ENCODE measurements around the gene CHURC1. TPM values are rescaled to one million over a fixed set of nuclear protein-coding genes. Genes with fewer than 3 reads are reported as not detected.

Gene CHURC1
- total and polyA plus RNA-seq, 2 of the 13 experiments (the other 11 are each of a cell fraction or from before 2014, with no cell fraction given): 41.1 to 74.4 TPM

DNA sequence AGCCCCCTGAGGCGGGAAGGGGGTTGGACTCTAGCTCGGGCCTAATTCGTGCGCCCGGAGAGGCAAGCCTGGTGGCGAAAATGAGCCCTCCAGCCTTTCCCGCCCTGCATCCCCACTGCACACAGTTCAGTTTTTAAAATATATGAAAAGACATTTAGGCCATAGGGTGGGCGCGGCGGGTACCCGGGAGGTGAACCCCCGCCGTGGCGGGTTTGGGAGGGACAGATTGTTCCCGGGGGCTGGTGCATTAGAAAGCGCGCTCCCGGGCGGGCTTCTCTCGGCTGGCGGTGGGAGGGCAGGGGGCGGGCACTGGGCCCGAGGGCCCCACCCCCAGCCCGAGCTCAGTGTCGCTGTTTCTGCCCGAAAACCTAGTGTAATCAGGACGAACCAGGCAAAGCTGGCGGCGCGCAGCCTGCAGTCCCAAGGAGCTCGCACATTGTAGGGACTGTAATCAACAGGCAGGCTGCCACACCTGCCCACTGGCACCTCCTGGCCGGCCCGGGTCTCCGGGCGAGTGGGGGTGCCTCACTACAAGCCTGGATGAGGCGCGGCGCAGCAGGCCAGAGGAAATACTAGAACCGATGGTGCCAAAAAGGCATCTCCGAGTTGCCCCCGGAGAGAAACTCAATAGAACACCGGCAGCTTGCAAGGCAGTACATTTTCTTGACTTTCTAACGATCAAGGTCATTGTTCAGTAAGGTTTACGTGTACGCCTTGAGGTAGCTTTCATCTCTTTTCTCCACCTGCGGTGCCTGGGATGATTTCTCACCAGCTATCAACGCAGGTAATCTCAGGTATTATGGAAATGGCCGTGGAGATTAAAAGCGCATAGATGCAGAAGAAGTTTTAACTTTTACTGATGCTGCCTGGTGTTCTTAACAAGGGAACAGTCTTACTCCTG, 33.8 kb upstream of the CHURC1 start:
- no peak for DNase-seq (ENCODE audit: low spot score)
- FAIRE-seq: no peak
- H3K9me3 ChIP-seq (ENCODE audit: low read length): no peaks in the 10 kb centered on the region
- no peaks in the 10 kb centered on the region for H4K20me1 ChIP-seq (ENCODE audit: insufficient read depth, low read length)
- H3K27ac ChIP-seq (ENCODE audit: extremely low read length, insufficient read depth, low read length): no peak overlapping the region
- peaks cover 9 to 47% of the 10 kb centered on the region in 2 experiments for H3K27me3 ChIP-seq (ENCODE audit: control insufficient read depth in 1 of 2, insufficient read depth in 2 of 2, low read length in 2 of 2)
- 6% methylated on average over 28 of the region's 49 CpGs for WGBS (ENCODE audit: low lambda C conversion rate)
- BruUV-seq (replicated peaks): no TSS peak
- ChIA-PET POLR2A (no interaction called here), CTCF (ENCODE audit: low intra/inter-chr PET ratio, low total read pairs) (no interaction called here)
- H3K9ac ChIP-seq (ENCODE audit: insufficient read depth, low read depth, low read length): no peak overlapping the region
- ATAC-seq: peak; percentile 86
- no peaks in the 10 kb centered on the region for H3K36me3 ChIP-seq (replicated peaks in 1 of 2; ENCODE audit: control insufficient read depth in 1 of 2, insufficient read depth in 2 of 2, low read length in 2 of 2)
- in situ Hi-C loops (cut with HindIII; ENCODE audit: extremely low pct_ligation_motif_present, low pct_unique_long_range_greater_than_20kb): loop anchor here (25.0 kb wide), 1 partner anchor 218 kb away; no protein-coding TSS in a partner anchor
- no peak overlapping the region for H2AFZ ChIP-seq (ENCODE audit: low read length)
- TF ChIP-seq CBX2 (IDR thresholded peaks at IDR 0.05; ENCODE audit: low read depth, low read length) (no peak), CBX2 (CRISPR knock-in tag; IDR thresholded peaks at IDR 0.05; ENCODE audit: low read depth) (peak; percentile 35; the same call in 1 of the 2 replicates), ZNF563 (CRISPR knock-in tag; IDR thresholded peaks at IDR 0.05) (0 out of 2 replicates have a peak, but pooled peaks have one; percentile 23), HNRNPLL (IDR thresholded peaks at IDR 0.05; ENCODE audit: low read depth, low read length, poor library complexity, severe bottlenecking) (peak; percentile 37), TGIF2 (CRISPR knock-in tag; IDR thresholded peaks at IDR 0.05) (no peak), EED (CRISPR knock-in tag; IDR thresholded peaks at IDR 0.05) (no peak)
- TF ChIP-seq, protein P1, sequence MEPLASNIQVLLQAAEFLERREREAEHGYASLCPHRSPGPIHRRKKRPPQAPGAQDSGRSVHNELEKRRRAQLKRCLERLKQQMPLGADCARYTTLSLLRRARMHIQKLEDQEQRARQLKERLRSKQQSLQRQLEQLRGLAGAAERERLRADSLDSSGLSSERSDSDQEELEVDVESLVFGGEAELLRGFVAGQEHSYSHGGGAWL (CRISPR knock-in tag; IDR thresholded peaks at IDR 0.05): 0 out of 2 replicates have a peak, but pooled peaks have one; percentile 29
- TF ChIP-seq, protein P2, sequence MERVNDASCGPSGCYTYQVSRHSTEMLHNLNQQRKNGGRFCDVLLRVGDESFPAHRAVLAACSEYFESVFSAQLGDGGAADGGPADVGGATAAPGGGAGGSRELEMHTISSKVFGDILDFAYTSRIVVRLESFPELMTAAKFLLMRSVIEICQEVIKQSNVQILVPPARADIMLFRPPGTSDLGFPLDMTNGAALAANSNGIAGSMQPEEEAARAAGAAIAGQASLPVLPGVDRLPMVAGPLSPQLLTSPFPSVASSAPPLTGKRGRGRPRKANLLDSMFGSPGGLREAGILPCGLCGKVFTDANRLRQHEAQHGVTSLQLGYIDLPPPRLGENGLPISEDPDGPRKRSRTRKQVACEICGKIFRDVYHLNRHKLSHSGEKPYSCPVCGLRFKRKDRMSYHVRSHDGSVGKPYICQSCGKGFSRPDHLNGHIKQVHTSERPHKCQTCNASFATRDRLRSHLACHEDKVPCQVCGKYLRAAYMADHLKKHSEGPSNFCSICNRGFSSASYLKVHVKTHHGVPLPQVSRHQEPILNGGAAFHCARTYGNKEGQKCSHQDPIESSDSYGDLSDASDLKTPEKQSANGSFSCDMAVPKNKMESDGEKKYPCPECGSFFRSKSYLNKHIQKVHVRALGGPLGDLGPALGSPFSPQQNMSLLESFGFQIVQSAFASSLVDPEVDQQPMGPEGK (CRISPR knock-in tag; IDR thresholded peaks at IDR 0.05): no peak
- TF ChIP-seq, protein P3, sequence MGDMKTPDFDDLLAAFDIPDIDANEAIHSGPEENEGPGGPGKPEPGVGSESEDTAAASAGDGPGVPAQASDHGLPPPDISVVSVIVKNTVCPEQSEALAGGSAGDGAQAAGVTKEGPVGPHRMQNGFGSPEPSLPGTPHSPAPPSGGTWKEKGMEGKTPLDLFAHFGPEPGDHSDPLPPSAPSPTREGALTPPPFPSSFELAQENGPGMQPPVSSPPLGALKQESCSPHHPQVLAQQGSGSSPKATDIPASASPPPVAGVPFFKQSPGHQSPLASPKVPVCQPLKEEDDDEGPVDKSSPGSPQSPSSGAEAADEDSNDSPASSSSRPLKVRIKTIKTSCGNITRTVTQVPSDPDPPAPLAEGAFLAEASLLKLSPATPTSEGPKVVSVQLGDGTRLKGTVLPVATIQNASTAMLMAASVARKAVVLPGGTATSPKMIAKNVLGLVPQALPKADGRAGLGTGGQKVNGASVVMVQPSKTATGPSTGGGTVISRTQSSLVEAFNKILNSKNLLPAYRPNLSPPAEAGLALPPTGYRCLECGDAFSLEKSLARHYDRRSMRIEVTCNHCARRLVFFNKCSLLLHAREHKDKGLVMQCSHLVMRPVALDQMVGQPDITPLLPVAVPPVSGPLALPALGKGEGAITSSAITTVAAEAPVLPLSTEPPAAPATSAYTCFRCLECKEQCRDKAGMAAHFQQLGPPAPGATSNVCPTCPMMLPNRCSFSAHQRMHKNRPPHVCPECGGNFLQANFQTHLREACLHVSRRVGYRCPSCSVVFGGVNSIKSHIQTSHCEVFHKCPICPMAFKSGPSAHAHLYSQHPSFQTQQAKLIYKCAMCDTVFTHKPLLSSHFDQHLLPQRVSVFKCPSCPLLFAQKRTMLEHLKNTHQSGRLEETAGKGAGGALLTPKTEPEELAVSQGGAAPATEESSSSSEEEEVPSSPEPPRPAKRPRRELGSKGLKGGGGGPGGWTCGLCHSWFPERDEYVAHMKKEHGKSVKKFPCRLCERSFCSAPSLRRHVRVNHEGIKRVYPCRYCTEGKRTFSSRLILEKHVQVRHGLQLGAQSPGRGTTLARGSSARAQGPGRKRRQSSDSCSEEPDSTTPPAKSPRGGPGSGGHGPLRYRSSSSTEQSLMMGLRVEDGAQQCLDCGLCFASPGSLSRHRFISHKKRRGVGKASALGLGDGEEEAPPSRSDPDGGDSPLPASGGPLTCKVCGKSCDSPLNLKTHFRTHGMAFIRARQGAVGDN (CRISPR knock-in tag; IDR thresholded peaks at IDR 0.05): 0 out of 2 replicates have a peak, but pooled peaks have one; percentile 28
- intact Hi-C loops (cut with micrococcal nuclease; ENCODE audit: unreplicated experiment): no loop called here
- peak overlapping the region; percentile 54 to 68 (median 67) for H3K4me3 ChIP-seq (replicated peaks in 1 of 3; ENCODE audit: insufficient read depth in 1 of 3, low read depth in 2 of 3, low read length in 3 of 3)
- peak overlapping the region; percentile 81 for H3K4me2 ChIP-seq (ENCODE audit: low read depth, low read length)
- H3K4me1 ChIP-seq (ENCODE audit: insufficient read depth, low read length): peaks cover 12% of the 10 kb centered on the region
- H3K79me2 ChIP-seq (ENCODE audit: insufficient read depth, low read length): no peaks in the 10 kb centered on the region
